ENCODE measurements around the gene DNAI1. TPM values are rescaled to one million over a fixed set of nuclear protein-coding genes. Genes with fewer than 3 reads are reported as not detected.

Gene DNAI1
- total RNA-seq, 1 experiment from 2014 or later = 1.1 TPM

GRCh38 chr9:34498553-34498952 is 39.9 kb downstream of the DNAI1 start (continued):
- no peak for TF ChIP-seq POLR2AphosphoS5 (IDR thresholded peaks at IDR 0.05; ENCODE audit: low read depth, low read length)
- no peak for TF ChIP-seq POLR2A (IDR thresholded peaks at IDR 0.05; ENCODE audit: borderline replicate concordance, extremely low read depth, insufficient read depth, insufficient read length)
- no peak for TF ChIP-seq YY1 (IDR thresholded peaks at IDR 0.05; ENCODE audit: extremely low read depth, insufficient replicate concordance, low read depth, low read length)
- no peak for TF ChIP-seq CBX3 (IDR thresholded peaks at IDR 0.05; ENCODE audit: low read depth)
- TF ChIP-seq EZH2phosphoT487 (IDR thresholded peaks at IDR 0.05; ENCODE audit: borderline replicate concordance) = no peak
- no peak for TF ChIP-seq JUND (IDR thresholded peaks at IDR 0.05)
- TF ChIP-seq CEBPB (IDR thresholded peaks at IDR 0.05; ENCODE audit: low read depth) = no peak
- no peak for TF ChIP-seq ELF1 (IDR thresholded peaks at IDR 0.05; ENCODE audit: borderline replicate concordance, low read depth)
- TF ChIP-seq ZFX (IDR thresholded peaks at IDR 0.05) = no peak
- no peak for TF ChIP-seq SRF (IDR thresholded peaks at IDR 0.05; ENCODE audit: low read depth)
- TF ChIP-seq REST (IDR thresholded peaks at IDR 0.05; ENCODE audit: low read depth) = no peak

GRCh38 chr9:34499076-34499475 is 40.5 kb downstream of the DNAI1 start:
- no TSS peak for BruUV-seq (replicated peaks)
- POLR2A ChIA-PET = no interaction called here
- no peak overlapping the region for H3K27ac ChIP-seq (ENCODE audit: low read depth, low read length)
- no peak overlapping the region for H3K4me3 ChIP-seq (replicated peaks in 1 of 2; ENCODE audit: low read depth in 1 of 2, low read length in 2 of 2)
- no peaks in the 10 kb centered on the region for H3K79me2 ChIP-seq (ENCODE audit: insufficient read depth, low read length)
- no peak for ATAC-seq
- no peak for DNase-seq (ENCODE audit: low read depth, low spot score)
- no peak overlapping the region for H3K4me2 ChIP-seq (ENCODE audit: low read length)
- intact Hi-C loops (cut with micrococcal nuclease) = no loop called here
- H3K9ac ChIP-seq (ENCODE audit: low read length) = no peak overlapping the region
- H3K9me3 ChIP-seq (ENCODE audit: control insufficient read depth in 1 of 2, insufficient read depth in 1 of 2, low read depth in 1 of 2, low read length in 2 of 2) = no peaks in the 10 kb centered on the region
- no peaks in the 10 kb centered on the region for H3K27me3 ChIP-seq (ENCODE audit: insufficient read depth, low read length)
- no peak for TF ChIP-seq ZFX (IDR thresholded peaks at IDR 0.05)
- no peak for TF ChIP-seq SIN3A (IDR thresholded peaks at IDR 0.05; ENCODE audit: low read depth)
- TF ChIP-seq JUND (IDR thresholded peaks at IDR 0.05) = no peak
- no peak for TF ChIP-seq CTCF (IDR thresholded peaks at IDR 0.05 in 2 of 3, conservative IDR thresholded peaks at IDR 0.05 in 1 of 3; ENCODE audit: borderline replicate concordance in 1 of 3, insufficient read depth in 1 of 3, low read depth in 2 of 3, low read length in 2 of 3)
- TF ChIP-seq POLR2AphosphoS5 (IDR thresholded peaks at IDR 0.05; ENCODE audit: low read depth, low read length) = no peak
- TF ChIP-seq ELF1 (IDR thresholded peaks at IDR 0.05; ENCODE audit: borderline replicate concordance, low read depth) = no peak
- TF ChIP-seq FOSL1 (IDR thresholded peaks at IDR 0.05; ENCODE audit: low read depth) = no peak
- H3K4me1 ChIP-seq (ENCODE audit: control insufficient read depth in 1 of 2, insufficient read depth in 2 of 2, low read length in 2 of 2) = peaks cover 7 to 10% of the 10 kb centered on the region in 2 experiments; a peak in 2 of 4 replicates
- RAD21 ChIA-PET (ENCODE audit: low non-redundant PET in 1 of 2, low total read pairs in 2 of 2, uncharacterized antibody in 2 of 2, unreplicated experiment in 2 of 2) = no interaction called here
- H3K9me2 ChIP-seq (ENCODE audit: insufficient read depth) = no peaks in the 10 kb centered on the region
- H2AFZ ChIP-seq (ENCODE audit: low read depth, low read length, poor library complexity, severe bottlenecking) = no peak overlapping the region
- no peaks in the 10 kb centered on the region for H3K36me3 ChIP-seq (ENCODE audit: control insufficient read depth in 1 of 2, insufficient read depth in 2 of 2, low read length in 2 of 2)
- CTCF ChIA-PET = interaction anchor here (1.1 kb wide), 1 partner anchor 95 kb away, joined by 5 read pairs; no protein-coding TSS in a partner anchor
- no peaks in the 10 kb centered on the region for H4K20me1 ChIP-seq (ENCODE audit: insufficient read depth)
